OCI-LY7 (cell line): Measurements from ENCODE around the gene MBL2.

ENCODE experiments used
- EZH2phosphoT487 ChIP-seq: fragments of 200-600 bp; sonication (generic); IDR thresholded peaks from 2 replicates; pipeline ENCODE4 v1.6.1; 2018; ENCODE audit warnings: low read depth, borderline replicate concordance, mild to moderate bottlenecking, mixed run types, antibody characterized with exemption, low read length, moderate library complexity, mixed read lengths
- TF ChIP-seq, protein P1 (sequence below): fragments of 200-600 bp; sonication (generic); conservative IDR thresholded peaks from 2 replicates; pipeline ENCODE4 v1.5.1; 2014; ENCODE audit warnings: mild to moderate bottlenecking, antibody characterized with exemption, low read length, moderate library complexity, mixed read lengths

DNA sequence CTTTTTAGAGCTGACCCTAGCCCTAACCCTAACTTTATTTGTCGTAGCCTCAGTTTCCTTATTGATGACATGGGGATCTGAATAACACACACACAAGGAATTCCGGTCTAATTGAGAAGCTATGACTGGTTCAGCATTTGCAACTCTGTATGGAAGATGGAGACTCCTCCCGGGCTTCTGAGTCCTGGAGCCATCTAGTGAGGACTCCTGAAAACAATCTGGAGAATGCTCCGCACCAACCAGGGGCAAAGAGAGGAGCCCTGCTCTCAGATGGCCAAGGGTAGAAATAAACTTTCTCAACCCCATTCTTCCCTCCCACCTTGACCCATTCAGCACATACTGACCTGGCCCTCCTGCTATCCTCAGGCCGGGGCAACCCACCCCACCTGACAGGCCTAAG, 26.4 kb downstream of the MBL2 start:
- TF ChIP-seq, protein P1, sequence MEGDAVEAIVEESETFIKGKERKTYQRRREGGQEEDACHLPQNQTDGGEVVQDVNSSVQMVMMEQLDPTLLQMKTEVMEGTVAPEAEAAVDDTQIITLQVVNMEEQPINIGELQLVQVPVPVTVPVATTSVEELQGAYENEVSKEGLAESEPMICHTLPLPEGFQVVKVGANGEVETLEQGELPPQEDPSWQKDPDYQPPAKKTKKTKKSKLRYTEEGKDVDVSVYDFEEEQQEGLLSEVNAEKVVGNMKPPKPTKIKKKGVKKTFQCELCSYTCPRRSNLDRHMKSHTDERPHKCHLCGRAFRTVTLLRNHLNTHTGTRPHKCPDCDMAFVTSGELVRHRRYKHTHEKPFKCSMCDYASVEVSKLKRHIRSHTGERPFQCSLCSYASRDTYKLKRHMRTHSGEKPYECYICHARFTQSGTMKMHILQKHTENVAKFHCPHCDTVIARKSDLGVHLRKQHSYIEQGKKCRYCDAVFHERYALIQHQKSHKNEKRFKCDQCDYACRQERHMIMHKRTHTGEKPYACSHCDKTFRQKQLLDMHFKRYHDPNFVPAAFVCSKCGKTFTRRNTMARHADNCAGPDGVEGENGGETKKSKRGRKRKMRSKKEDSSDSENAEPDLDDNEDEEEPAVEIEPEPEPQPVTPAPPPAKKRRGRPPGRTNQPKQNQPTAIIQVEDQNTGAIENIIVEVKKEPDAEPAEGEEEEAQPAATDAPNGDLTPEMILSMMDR, result peak; percentile 37; the same call in 1 of the 2 replicates
- TF ChIP-seq EZH2phosphoT487, result no peak
